Upper lobe of right lung (tissue), 1 donor: ENCODE results near the gene UBR3. TPM values are rescaled to one million over a fixed set of nuclear protein-coding genes. Genes with fewer than 3 reads are reported as not detected.

Experiments used
- ATAC-seq: fragments of 200-7000 bp; cut with Tn5 transposase; one replicate; pipeline ENCODE4 v1.9.1; 2020; ENCODE audit warnings: mild to moderate bottlenecking, moderate library complexity
- DNase-seq: peaks from one replicate; pipeline ENCODE4 v3.0.0-alpha.2; 2020
- H3K27ac ChIP-seq: fragments of 200-600 bp; one replicate; pipeline ENCODE4 v1.8.0; 2022
- H3K27me3 ChIP-seq: fragments of 200-600 bp; one replicate; pipeline ENCODE4 v1.8.0; 2022; ENCODE audit warnings: mild to moderate bottlenecking
- H3K36me3 ChIP-seq: fragments of 200-600 bp; one replicate; pipeline ENCODE4 v1.8.0; 2022
- H3K4me1 ChIP-seq: fragments of 200-600 bp; one replicate; pipeline ENCODE4 v1.8.0; 2022
- H3K4me3 ChIP-seq: fragments of 200-600 bp; one replicate; pipeline ENCODE4 v1.8.0; 2022; ENCODE audit warnings: mild to moderate bottlenecking
- H3K9me3 ChIP-seq: fragments of 200-600 bp; one replicate; pipeline ENCODE4 v1.8.0; 2022
- intact Hi-C: fragments of 100-400 bp; cut with DNase I; formaldehyde crosslinking; loops from one replicate; pipeline ENCODE4 v1.11.0; 2022
- total RNA-seq: library from RNA; stranded (reverse); fragmentation: NEBNext Ultra II Directional; extraction: Animal tissue kit (Norgen Biotek cat#: 25700); gene quantifications from one replicate; pipeline ENCODE4 v1.2.1, GENCODE V29; 2021
- TF ChIP-seq, protein P1 (sequence below): fragments of 200-600 bp; IDR thresholded peaks from one replicate; pipeline ENCODE4 v1.8.0; 2022; ENCODE audit warnings: antibody characterized with exemption
- donor health status: DM: no; HTN: yes; CAD: no; lungs with severe emphysema.

UBR3 gene
- total RNA-seq, 1 donor from 2014 or later, result 42.8 TPM

DNA sequence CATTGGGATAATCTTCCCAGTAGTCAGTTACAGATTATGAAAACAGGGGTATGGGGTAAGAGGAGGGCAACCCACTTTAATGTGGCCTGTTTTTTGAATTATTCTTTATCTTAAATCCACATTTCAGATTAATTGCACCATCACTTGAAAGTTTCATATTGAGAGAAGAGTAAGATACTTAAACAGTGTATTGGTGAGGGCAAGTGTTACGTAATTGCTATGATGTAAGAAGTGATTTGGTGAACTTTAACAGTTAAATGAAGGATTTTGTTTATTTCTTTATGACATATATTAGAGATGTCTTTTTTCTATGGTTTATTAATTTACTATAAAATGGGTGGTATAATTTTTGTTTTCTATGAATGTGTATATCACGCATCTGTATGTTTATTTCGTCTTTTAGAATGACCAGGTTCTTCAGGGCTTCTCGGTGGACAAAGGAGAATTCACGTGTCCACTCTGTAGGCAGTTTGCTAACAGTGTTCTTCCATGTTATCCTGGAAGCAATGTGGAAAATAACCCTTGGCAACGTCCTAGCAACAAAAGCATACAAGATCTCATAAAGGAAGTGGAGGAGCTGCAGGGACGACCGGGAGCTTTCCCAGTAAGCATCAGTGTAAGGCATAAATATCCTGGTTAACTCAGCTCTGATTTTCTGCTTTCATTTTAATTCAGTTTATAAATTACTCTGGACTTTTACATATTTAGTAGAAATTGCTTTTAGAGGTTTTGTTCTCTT, 179.5 kb downstream of the UBR3 start:
- H3K4me3 ChIP-seq, result no peak overlapping the region
- H3K9me3 ChIP-seq, result no peaks in the 10 kb centered on the region
- intact Hi-C loops, result no loop called here
- DNase-seq (no peak), ATAC-seq (no peak)
- no peaks in the 10 kb centered on the region for H3K27me3 ChIP-seq
- H3K27ac ChIP-seq, result no peak overlapping the region
- H3K36me3 ChIP-seq, result peaks cover 53% of the 10 kb centered on the region
- TF ChIP-seq, protein P1, sequence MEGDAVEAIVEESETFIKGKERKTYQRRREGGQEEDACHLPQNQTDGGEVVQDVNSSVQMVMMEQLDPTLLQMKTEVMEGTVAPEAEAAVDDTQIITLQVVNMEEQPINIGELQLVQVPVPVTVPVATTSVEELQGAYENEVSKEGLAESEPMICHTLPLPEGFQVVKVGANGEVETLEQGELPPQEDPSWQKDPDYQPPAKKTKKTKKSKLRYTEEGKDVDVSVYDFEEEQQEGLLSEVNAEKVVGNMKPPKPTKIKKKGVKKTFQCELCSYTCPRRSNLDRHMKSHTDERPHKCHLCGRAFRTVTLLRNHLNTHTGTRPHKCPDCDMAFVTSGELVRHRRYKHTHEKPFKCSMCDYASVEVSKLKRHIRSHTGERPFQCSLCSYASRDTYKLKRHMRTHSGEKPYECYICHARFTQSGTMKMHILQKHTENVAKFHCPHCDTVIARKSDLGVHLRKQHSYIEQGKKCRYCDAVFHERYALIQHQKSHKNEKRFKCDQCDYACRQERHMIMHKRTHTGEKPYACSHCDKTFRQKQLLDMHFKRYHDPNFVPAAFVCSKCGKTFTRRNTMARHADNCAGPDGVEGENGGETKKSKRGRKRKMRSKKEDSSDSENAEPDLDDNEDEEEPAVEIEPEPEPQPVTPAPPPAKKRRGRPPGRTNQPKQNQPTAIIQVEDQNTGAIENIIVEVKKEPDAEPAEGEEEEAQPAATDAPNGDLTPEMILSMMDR, result no peak
- H3K4me1 ChIP-seq, result no peaks in the 10 kb centered on the region

DNA sequence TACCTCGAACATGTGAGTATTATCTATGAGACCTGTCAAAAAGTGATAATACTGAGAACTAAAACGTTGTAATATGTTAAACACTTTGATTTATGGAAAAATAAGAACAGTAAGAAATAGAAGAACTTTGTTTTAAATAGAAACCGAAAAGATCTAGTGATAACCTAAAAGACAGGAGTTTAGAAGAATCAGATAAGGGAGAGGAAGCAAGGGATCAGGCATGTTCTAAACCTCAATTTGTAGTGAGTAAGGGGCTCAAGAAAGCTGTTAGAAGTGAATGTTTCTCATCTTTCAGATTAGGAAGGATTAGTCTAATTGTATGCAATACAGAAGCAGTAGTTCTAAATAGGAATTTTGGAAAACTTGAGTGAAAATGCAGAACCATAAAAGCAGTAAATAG, 182.0 kb downstream of the UBR3 start:
- intact Hi-C loops, result no loop called here
- DNase-seq (no peak), ATAC-seq (no peak)
- TF ChIP-seq, protein P1, result no peak
- Histone ChIP-seq H3K27me3 (no peaks in the 10 kb centered on the region), H3K27ac (no peak overlapping the region), H3K4me1 (no peaks in the 10 kb centered on the region), H3K9me3 (no peaks in the 10 kb centered on the region), H3K36me3 (peaks cover 36% of the 10 kb centered on the region), H3K4me3 (no peak overlapping the region)

DNA sequence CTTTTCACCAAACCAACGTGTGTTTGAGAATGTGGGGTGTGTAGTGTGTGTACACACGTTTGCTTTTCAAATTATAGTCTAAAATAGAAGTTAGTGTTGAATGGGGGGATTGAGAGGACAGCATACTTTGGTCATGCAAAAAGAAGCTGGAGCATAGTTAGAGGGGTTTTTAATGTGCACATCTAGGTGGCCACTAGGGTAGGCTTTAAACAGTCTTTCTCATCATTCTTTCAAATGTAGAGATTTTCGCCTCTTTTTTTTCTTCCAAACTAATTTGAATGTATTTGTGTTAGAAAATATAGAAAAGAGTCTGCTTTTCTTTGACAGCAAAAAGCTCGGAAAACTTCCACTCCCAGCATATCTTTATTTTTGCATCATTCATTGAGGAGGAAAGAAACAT, 185.5 kb downstream of the UBR3 start:
- TF ChIP-seq, protein P1, result no peak
- H3K4me1 ChIP-seq, result no peaks in the 10 kb centered on the region
- H3K4me3 ChIP-seq, result no peak overlapping the region
- no peak overlapping the region for H3K27ac ChIP-seq
- ATAC-seq (no peak), DNase-seq (no peak)
- intact Hi-C loops, result no loop called here
- no peaks in the 10 kb centered on the region for H3K9me3 ChIP-seq
- peaks cover 25% of the 10 kb centered on the region for H3K36me3 ChIP-seq
- no peaks in the 10 kb centered on the region for H3K27me3 ChIP-seq

DNA sequence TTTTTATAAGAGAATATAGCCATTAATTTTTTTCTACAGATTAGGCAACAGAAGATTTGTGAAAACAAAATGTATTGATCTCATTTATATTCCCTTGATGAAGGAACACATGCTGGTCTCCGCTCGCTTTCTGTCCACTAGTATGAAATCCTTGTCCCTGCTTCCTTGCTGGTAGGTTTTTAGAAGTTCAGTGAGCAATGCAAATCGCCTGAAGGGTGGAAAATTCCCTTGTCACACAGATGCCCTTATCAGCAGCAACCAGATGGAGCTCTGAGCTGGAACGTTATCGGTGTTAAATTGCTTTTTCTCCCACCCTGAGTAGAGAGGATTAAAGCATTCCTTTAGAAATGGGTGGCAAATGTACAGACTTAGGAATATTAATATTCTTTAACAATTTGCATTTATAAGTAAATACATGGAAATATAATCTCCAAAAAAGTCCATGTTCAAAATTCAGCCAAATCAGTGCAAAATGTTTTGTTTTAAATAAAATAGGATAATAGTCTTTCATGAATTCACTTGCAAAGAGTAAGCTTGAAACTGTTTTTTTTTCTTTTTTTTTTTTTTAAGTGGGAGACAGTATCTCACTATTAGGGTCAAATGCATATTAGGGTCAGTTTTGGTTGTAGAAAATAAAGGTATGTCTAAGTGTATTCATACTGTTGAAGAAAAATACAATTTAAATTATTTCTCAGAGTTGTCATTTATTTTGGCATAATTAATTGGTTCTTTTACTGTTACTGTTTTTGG, 186.7 kb downstream of the UBR3 start:
- no peaks in the 10 kb centered on the region for H3K27me3 ChIP-seq
- intact Hi-C loops, result no loop called here
- H3K27ac ChIP-seq, result no peak overlapping the region
- ATAC-seq, result no peak
- TF ChIP-seq, protein P1, result no peak
- H3K4me1 ChIP-seq, result no peaks in the 10 kb centered on the region
- DNase-seq, result no peak
- peaks cover 24% of the 10 kb centered on the region for H3K36me3 ChIP-seq
- H3K4me3 ChIP-seq, result no peak overlapping the region
- H3K9me3 ChIP-seq, result no peaks in the 10 kb centered on the region

DNA sequence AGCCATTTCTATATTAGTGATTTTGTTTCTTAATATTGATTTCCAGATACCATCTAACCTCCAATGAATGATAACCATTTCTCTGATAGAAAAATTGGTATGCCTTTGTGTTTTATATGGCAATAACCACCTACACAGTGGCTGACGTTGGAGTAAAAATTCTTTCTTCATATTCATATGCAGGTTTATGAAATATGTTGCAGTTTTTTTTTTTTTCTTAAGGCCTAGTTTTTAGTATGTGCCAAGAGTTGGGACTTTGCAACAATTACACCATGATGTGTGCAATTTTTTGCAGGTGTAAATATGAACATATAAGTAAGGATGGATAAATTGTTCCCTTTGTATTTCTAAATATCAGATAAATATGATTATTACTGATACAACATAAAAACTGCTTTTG, 187.5 kb downstream of the UBR3 start:
- Histone ChIP-seq H3K4me1 (no peaks in the 10 kb centered on the region), H3K27me3 (no peaks in the 10 kb centered on the region), H3K9me3 (no peaks in the 10 kb centered on the region), H3K27ac (no peak overlapping the region), H3K4me3 (no peak overlapping the region), H3K36me3 (peaks cover 16% of the 10 kb centered on the region)
- DNase-seq (no peak), ATAC-seq (no peak)
- intact Hi-C loops, result no loop called here
- TF ChIP-seq, protein P1, result no peak
